Measurements from ENCODE around the gene METTL9.
"Not testable (repeated sequence)": the region's sequence is repeated elsewhere in the genome, so short reads cannot be mapped to it uniquely, and the experiment has no call there.

Gene METTL9

DNA sequence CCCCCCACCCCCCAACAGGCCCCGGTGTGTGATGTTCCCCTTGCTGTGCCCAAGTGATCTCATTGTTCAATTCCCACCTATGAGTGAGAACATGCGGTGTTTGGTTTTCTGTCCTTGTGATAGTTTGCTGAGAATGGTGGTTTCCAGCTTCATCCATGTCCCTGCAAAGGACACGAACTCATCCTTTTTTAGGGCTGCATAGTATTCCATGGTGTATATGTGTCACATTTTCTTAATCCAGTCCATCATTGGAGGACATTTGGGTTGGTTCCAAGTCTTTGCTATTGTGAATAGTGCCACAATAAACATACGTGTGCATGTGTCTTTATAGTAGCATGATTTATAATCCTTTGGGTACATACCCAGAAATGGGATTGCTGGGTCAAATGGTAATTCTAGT, 91.6 kb downstream of the METTL9 start:
- 100% methylated on average over 1 of the region's 4 CpGs; no CpG with 5 or more reads in 1 of the 2 experiments for WGBS, 2 experiments (ENCODE audit: insufficient coverage in 2 of 2)
- H3K4me3 ChIP-seq (ENCODE audit: extremely low read depth, insufficient read depth, low read length, poor library complexity, severe bottlenecking); H3K9me3 ChIP-seq (ENCODE audit: control insufficient read depth, low read length); H3K36me3 ChIP-seq (ENCODE audit: control insufficient read depth, insufficient read depth, low read length); H3K27ac ChIP-seq (ENCODE audit: low read depth, low read length, severe bottlenecking); H3K4me1 ChIP-seq (ENCODE audit: control insufficient read depth, insufficient read depth, low read length, poor library complexity, severe bottlenecking): not testable (repeated sequence)

DNA sequence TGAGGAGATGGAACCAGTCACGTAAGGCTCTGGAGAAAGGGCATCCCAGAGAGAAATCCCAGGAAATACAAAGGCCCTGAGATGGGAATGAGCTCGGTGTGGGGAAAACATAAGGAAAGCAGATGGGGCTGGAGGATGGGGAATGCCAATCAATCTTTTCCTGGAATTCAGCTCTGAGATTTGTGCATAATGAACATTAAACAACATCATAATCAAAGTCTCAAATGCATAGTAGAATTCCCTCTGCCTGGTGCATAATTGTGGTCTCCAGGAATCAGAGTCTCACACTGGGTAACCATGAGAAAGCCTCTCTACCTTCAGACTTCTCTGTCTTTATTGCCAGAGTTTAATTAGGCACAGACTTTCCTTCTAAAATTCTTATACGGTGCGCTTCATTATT, 95.2 kb downstream of the METTL9 start:
- no peaks in the 10 kb centered on the region for H3K36me3 ChIP-seq (ENCODE audit: control insufficient read depth, insufficient read depth, low read length)
- no peak overlapping the region for H3K27ac ChIP-seq (ENCODE audit: low read depth, low read length, severe bottlenecking)
- H3K9me3 ChIP-seq (ENCODE audit: control insufficient read depth, low read length), result no peaks in the 10 kb centered on the region
- no peaks in the 10 kb centered on the region for H3K4me1 ChIP-seq (ENCODE audit: control insufficient read depth, insufficient read depth, low read length, poor library complexity, severe bottlenecking)
- H3K4me3 ChIP-seq (ENCODE audit: extremely low read depth, insufficient read depth, low read length, poor library complexity, severe bottlenecking), result no peak overlapping the region
- 82 to 100% methylated on average over 1 to 4 of the region's 4 CpGs for WGBS, 2 experiments (ENCODE audit: insufficient coverage in 2 of 2)

DNA sequence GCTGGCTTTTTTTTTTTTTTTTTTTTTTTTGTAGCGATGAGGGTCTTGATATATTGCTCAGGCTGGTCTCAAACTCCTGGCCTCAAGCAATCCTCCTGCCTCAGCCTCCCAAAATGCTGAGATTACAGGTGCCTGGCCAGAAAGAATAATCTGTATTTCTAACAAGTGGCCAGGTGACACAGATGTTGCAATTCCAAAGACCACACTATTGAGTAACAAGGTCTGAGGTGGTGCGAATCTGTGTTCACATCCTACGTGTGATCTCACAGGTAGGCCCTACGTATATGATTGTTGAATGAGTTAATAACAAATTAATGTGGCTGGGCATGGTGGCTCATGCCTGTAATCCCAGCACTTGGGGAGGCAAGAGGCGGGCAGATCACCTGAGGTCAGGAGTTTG, 97.7 kb downstream of the METTL9 start:
- H3K4me3 ChIP-seq (ENCODE audit: extremely low read depth, insufficient read depth, low read length, poor library complexity, severe bottlenecking), result no peak overlapping the region
- no peaks in the 10 kb centered on the region for H3K36me3 ChIP-seq (ENCODE audit: control insufficient read depth, insufficient read depth, low read length)
- H3K27ac ChIP-seq (ENCODE audit: low read depth, low read length, severe bottlenecking), result no peak overlapping the region
- 82 to 100% methylated on average over 2 to 4 of the region's 5 CpGs for WGBS, 2 experiments (ENCODE audit: insufficient coverage in 2 of 2)
- H3K9me3 ChIP-seq (ENCODE audit: control insufficient read depth, low read length), result no peaks in the 10 kb centered on the region
- H3K4me1 ChIP-seq (ENCODE audit: control insufficient read depth, insufficient read depth, low read length, poor library complexity, severe bottlenecking), result no peaks in the 10 kb centered on the region

DNA sequence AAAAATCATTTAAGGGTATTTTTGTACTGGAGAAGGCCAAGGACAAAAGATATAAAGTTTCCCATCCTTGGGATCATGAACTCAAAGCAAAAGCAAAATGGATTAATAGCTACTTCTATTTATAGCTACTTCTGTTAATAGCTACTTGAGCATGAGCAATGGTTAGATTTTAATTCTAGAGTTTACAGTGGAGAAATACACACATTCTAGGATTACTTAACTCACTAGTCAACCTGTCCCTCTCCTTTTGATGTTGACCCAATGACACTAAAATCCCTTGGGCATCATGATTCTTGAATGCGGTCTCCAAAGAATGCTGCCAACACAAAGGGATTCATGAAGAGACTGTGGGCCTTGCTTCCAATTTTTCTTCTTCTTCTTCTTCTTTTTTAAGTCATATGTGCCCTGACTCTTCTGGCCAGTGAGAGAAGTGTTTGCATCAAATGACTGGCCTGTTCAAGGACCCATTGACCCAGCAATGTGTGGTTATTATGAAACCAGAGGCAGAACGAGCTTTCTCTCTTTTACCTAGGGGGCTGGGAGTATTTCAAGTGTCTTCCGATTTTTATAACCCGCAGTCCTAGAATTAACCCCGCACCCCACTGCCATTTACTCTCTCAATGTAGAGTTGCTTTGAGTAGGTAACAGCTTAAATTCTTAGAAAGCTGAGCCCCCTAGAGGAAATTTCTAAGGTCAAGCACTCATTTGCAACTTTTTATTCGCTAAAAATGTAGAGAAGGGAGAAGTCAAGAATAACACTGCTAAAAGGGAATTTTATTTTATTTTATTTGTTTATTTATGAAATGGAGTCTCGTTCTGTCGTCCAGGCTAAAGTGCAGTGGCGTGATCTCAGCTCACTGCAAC, 99.0 kb downstream of the METTL9 start:
- H3K9me3 ChIP-seq (ENCODE audit: control insufficient read depth, low read length), result no peaks in the 10 kb centered on the region
- no peak overlapping the region for H3K27ac ChIP-seq (ENCODE audit: low read depth, low read length, severe bottlenecking)
- no peak overlapping the region for H3K4me3 ChIP-seq (ENCODE audit: extremely low read depth, insufficient read depth, low read length, poor library complexity, severe bottlenecking)
- no peaks in the 10 kb centered on the region for H3K4me1 ChIP-seq (ENCODE audit: control insufficient read depth, insufficient read depth, low read length, poor library complexity, severe bottlenecking)
- no peaks in the 10 kb centered on the region for H3K36me3 ChIP-seq (ENCODE audit: control insufficient read depth, insufficient read depth, low read length)
- WGBS, 2 experiments (ENCODE audit: insufficient coverage in 2 of 2), result 88 to 93% methylated on average over 5 to 6 of the region's 9 CpGs

DNA sequence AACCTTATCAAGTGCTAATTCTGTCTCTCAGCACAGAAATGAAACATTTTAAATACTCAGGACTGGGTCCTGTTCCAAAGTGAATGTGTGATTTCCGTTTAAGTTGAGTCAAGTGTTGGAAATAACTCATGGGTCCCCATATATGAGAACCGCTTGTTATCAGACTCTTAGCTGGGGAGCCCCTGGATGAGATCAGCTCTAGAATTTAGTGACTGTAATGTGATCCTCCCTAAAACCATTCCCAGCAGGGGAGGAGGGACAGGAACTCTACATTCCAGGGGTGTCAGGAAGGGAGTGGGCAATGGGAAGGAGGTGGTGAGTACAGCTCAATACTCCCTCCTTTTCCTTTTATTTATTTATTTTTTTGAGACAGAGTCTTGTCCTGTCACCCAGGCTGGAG, 101.9 kb downstream of the METTL9 start:
- no peak overlapping the region for H3K4me3 ChIP-seq (ENCODE audit: extremely low read depth, insufficient read depth, low read length, poor library complexity, severe bottlenecking)

DNA sequence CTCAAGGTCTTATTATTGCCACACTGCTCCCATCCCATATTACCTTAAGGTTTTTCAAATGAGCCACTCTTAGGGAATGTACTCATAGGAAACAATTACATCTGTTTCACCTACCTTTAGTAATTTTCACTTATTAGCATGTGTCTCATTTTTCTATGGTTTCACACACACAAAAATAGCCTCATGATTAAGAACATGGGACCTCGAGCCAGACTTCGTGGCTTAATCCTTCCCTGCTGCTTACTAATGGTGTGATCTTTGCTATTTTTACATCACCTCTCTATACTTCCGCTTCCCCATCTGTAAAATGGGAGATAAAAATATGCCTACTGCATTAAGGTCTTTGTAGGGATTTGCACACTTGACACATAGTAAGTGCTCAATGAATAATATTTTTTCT, 102.9 kb downstream of the METTL9 start:
- 82% methylated on average over 2 of the region's 3 CpGs; no CpG with 5 or more reads in 1 of the 2 experiments for WGBS, 2 experiments (ENCODE audit: insufficient coverage in 2 of 2)
- Histone ChIP-seq H3K27ac (ENCODE audit: low read depth, low read length, severe bottlenecking) (no peak overlapping the region), H3K4me3 (ENCODE audit: extremely low read depth, insufficient read depth, low read length, poor library complexity, severe bottlenecking) (no peak overlapping the region), H3K36me3 (ENCODE audit: control insufficient read depth, insufficient read depth, low read length) (no peaks in the 10 kb centered on the region), H3K4me1 (ENCODE audit: control insufficient read depth, insufficient read depth, low read length, poor library complexity, severe bottlenecking) (no peaks in the 10 kb centered on the region), H3K9me3 (ENCODE audit: control insufficient read depth, low read length) (no peaks in the 10 kb centered on the region)

More for the DNA sequence above, 101.9 kb downstream of the METTL9 start:
- 44% methylated on average over 2 of the region's 2 CpGs; no CpG with 5 or more reads in 1 of the 2 experiments for WGBS, 2 experiments (ENCODE audit: insufficient coverage in 2 of 2)
- Histone ChIP-seq H3K36me3 (ENCODE audit: control insufficient read depth, insufficient read depth, low read length) (no peaks in the 10 kb centered on the region), H3K4me1 (ENCODE audit: control insufficient read depth, insufficient read depth, low read length, poor library complexity, severe bottlenecking) (no peaks in the 10 kb centered on the region), H3K27ac (ENCODE audit: low read depth, low read length, severe bottlenecking) (no peak overlapping the region), H3K9me3 (ENCODE audit: control insufficient read depth, low read length) (no peaks in the 10 kb centered on the region)

DNA sequence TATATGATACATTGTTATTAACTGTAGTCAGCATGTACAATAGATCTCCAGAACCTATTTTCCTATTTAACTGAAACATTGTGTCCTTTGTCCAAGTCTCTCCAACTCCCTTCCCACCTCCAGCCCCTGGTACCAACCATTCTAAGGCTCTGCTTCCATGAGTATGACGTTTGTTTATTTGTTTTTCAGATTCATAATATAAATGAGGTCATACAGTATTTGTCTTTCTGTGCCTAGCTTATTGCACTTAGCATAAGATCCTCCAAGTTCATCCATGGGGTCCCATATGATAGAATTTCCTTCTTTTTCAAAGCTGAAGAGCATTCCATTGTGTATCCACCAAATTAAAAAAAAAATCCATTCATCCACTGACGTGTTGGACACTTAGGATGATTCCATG, 103.8 kb downstream of the METTL9 start:
- Histone ChIP-seq H3K9me3 (ENCODE audit: control insufficient read depth, low read length) (no peaks in the 10 kb centered on the region), H3K4me3 (ENCODE audit: extremely low read depth, insufficient read depth, low read length, poor library complexity, severe bottlenecking) (no peak overlapping the region), H3K36me3 (ENCODE audit: control insufficient read depth, insufficient read depth, low read length) (no peaks in the 10 kb centered on the region), H3K4me1 (ENCODE audit: control insufficient read depth, insufficient read depth, low read length, poor library complexity, severe bottlenecking) (no peaks in the 10 kb centered on the region), H3K27ac (ENCODE audit: low read depth, low read length, severe bottlenecking) (no peak overlapping the region)
- WGBS, 2 experiments (ENCODE audit: insufficient coverage in 2 of 2), result 100% methylated on average over 1 of the region's 2 CpGs; no CpG with 5 or more reads in 1 of the 2 experiments

DNA sequence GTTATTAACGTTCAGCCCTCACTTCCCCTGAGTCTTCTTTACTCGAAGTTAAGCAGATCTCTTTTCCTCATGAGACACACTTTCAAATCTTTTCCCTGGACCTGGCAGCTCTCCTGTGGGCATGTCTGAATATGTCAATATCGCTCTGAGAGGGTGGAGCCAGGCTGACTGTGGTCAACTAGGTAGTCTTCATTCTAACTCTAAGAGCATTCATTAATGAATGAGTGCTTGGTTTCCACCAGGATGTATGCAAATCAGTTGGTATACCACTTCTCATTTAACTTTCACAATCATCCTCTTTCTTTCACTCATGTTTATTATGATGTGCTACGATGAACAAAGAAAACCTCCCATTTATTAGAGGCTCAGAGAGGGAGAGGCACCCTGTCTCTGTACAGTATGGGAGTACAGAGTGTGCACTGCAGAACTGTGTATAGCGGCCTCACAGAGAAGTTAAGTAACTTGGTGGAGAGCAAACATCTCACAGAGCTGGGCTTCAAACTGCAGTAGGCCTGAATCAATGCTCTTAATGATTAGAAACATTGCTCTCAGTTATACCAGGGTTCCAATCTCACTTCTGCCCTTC, 104.3 kb downstream of the METTL9 start:
- Histone ChIP-seq H3K9me3 (ENCODE audit: control insufficient read depth, low read length) (no peaks in the 10 kb centered on the region), H3K36me3 (ENCODE audit: control insufficient read depth, insufficient read depth, low read length) (no peaks in the 10 kb centered on the region), H3K4me1 (ENCODE audit: control insufficient read depth, insufficient read depth, low read length, poor library complexity, severe bottlenecking) (no peaks in the 10 kb centered on the region), H3K4me3 (ENCODE audit: extremely low read depth, insufficient read depth, low read length, poor library complexity, severe bottlenecking) (no peak overlapping the region), H3K27ac (ENCODE audit: low read depth, low read length, severe bottlenecking) (no peak overlapping the region)
- 93 to 100% methylated on average over 3 of the region's 5 CpGs for WGBS, 2 experiments (ENCODE audit: insufficient coverage in 2 of 2)

DNA sequence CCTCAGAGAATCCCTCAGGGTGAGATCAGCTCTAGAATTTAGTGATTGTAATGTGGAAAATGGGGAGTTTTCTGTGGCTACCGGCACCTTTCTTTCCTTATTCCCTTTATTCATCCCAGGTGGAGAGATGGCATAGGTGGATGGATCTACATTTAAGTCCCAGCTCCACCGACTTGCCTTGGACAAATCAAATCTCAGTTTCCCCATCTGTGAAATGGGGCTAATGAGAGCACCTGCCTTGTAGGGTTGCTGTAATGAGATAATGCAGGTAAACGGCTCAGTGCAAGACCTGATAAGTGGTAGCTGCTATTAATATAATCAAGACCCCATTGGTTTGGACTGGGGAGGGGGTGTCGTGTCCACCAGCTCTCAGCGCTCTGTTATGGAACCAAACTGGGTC, 104.9 kb downstream of the METTL9 start:
- Histone ChIP-seq H3K36me3 (ENCODE audit: control insufficient read depth, insufficient read depth, low read length) (no peaks in the 10 kb centered on the region), H3K4me3 (ENCODE audit: extremely low read depth, insufficient read depth, low read length, poor library complexity, severe bottlenecking) (no peak overlapping the region), H3K4me1 (ENCODE audit: control insufficient read depth, insufficient read depth, low read length, poor library complexity, severe bottlenecking) (no peaks in the 10 kb centered on the region), H3K9me3 (ENCODE audit: control insufficient read depth, low read length) (no peaks in the 10 kb centered on the region), H3K27ac (ENCODE audit: low read depth, low read length, severe bottlenecking) (no peak overlapping the region)
- WGBS, 2 experiments (ENCODE audit: insufficient coverage in 2 of 2), result 87 to 88% methylated on average over 3 to 4 of the region's 5 CpGs

DNA sequence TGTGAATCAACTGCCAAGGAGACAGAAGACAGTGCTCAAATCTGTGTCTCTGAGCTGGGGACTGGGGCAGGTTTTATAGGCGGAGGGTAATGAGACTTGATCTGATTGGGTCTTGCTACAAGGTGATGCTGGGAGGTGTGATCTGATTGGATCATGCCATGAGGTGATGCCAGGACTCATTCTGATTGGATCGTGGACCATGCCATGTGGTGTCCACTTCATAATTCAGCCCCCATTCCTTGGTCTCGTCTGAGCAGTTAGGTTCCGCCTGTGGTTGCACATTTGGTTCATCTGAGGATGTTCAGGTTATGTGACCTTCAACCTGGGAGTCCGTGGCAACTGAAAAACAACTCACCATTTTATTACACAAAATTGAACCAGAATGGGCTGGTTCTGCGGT, 105.4 kb downstream of the METTL9 start:
- 90% methylated on average over 3 to 4 of the region's 6 CpGs for WGBS, 2 experiments (ENCODE audit: insufficient coverage in 2 of 2)
- no peaks in the 10 kb centered on the region for H3K4me1 ChIP-seq (ENCODE audit: control insufficient read depth, insufficient read depth, low read length, poor library complexity, severe bottlenecking)
- H3K36me3 ChIP-seq (ENCODE audit: control insufficient read depth, insufficient read depth, low read length), result no peaks in the 10 kb centered on the region
- no peak overlapping the region for H3K4me3 ChIP-seq (ENCODE audit: extremely low read depth, insufficient read depth, low read length, poor library complexity, severe bottlenecking)
- no peak overlapping the region for H3K27ac ChIP-seq (ENCODE audit: low read depth, low read length, severe bottlenecking)
- no peaks in the 10 kb centered on the region for H3K9me3 ChIP-seq (ENCODE audit: control insufficient read depth, low read length)

Data from mesodermal cell (in vitro differentiated cells).